ENCODE results near the gene DEPDC5. TPM values are rescaled to one million over a fixed set of nuclear protein-coding genes. Genes with fewer than 3 reads are reported as not detected.

Gene DEPDC5
- total RNA-seq, 4 donors from 2014 or later: 11.5 to 20.6 (median 13.8) TPM

- TF ChIP-seq CTCF (IDR thresholded peaks at IDR 0.05): no peak
- DNase-seq (ENCODE audit: low spot score): no peak
- no peak for ATAC-seq (ENCODE audit: low FRiP score)
These were observed 169.9 kb downstream of the DEPDC5 start for GRCh38 chr22:31923747-31924146.

GRCh38 chr22:31925056-31925455 lies 171.2 kb downstream of the DEPDC5 start:
- DNase-seq (ENCODE audit: low spot score): no peak
- TF ChIP-seq CTCF (IDR thresholded peaks at IDR 0.05): no peak
- ATAC-seq (ENCODE audit: low FRiP score): no peak

GRCh38 chr22:31926024-31926423 lies 172.2 kb downstream of the DEPDC5 start:
- DNase-seq (ENCODE audit: low spot score): no peak
- ATAC-seq (ENCODE audit: low FRiP score): no peak
- TF ChIP-seq CTCF (IDR thresholded peaks at IDR 0.05): no peak

GRCh38 chr22:31926969-31927368 lies 173.2 kb downstream of the DEPDC5 start:
- no peak for TF ChIP-seq CTCF (IDR thresholded peaks at IDR 0.05)
- ATAC-seq (ENCODE audit: low FRiP score) (no peak), DNase-seq (ENCODE audit: low spot score) (no peak)

GRCh38 chr22:31927562-31927961 lies 173.7 kb downstream of the DEPDC5 start:
- DNase-seq (ENCODE audit: low spot score) (no peak), ATAC-seq (ENCODE audit: low FRiP score) (no peak)

GRCh38 chr22:31929167-31929930 lies 175.5 kb downstream of the DEPDC5 start:
- no peak for ATAC-seq (ENCODE audit: low FRiP score)

More at GRCh38 chr22:31927562-31927961, 173.7 kb downstream of the DEPDC5 start:
- no peak for TF ChIP-seq CTCF (IDR thresholded peaks at IDR 0.05)

More at GRCh38 chr22:31929167-31929930, 175.5 kb downstream of the DEPDC5 start:
- no peak for DNase-seq (ENCODE audit: low spot score)
- no peak for TF ChIP-seq CTCF (IDR thresholded peaks at IDR 0.05)

Measured in omental fat pad (tissue), 4 donors.